HG03575 (cell line): Measurements from ENCODE around the gene TP53TG5.

Experiments
- ATAC-seq: cut with Tn5 transposase; IDR thresholded peaks from one replicate; pipeline ENCODE4 v1.9.1; 2021; ENCODE audit not compliant: unreplicated experiment, insufficient number of reproducible peaks, low FRiP score; ENCODE audit errors: extremely low read depth

Gene TP53TG5

DNA sequence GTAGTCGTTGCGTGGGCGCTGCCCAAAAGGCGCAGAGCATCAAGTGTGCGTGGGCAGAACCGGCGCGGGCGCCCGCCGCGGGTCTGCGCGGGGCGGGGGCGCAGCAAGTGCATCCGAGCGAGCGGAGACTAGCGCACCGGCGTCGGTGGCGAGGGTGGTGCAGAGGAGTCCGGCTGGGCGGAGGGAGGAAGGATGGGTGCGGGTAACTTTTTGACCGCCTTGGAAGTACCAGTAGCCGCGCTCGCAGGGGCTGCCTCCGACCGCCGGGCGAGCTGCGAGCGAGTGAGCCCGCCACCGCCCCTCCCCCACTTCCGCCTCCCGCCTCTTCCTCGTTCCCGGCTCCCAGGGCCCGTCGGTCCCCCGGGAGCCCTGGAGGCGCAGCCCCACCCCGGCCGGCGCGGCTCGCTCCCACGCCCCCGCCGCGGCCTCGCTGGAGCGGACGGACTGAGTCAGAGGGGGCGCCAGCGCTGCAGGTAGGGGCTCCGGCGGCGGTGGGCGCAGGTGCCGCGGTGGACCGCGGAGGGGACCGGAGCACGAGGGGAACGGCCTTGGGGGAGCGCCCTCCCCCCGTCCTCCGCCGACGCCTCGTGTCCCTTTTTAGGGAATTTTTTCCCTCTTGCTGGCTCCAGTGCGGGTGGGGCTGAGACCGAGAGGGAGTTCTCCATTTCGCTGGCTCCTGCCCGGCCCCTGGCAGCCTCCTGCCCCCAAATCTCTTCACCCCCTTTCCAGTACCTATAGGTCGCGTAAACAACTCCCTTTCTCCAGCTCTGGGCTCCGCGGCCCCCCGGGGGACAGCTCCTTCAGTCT is 28.3 kb upstream of the TP53TG5 start:
- no peak for ATAC-seq

GRCh38 chr20:45405571-45406259 is 27.6 kb upstream of the TP53TG5 start:
- ATAC-seq: no peak

GRCh38 chr20:45404438-45404837 is 26.3 kb upstream of the TP53TG5 start:
- ATAC-seq: no peak

DNA sequence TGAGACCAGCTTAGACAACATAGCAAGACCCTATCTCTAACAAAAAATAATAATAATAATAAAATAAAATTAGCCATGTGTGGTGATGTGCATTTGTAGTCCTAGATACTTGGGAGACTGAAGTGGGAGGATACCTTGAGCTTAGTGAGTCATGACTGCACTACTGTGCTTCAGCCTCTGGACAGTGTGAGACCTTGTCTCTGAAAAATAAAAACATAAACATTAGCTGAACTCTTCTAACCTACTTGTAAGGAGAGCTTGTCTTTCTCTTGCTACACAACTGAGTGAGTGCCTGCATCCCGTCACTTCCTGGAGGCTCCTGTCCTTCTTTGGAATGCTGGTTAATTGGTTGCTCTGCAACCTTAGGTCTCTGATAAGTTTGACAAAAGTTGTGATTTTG is 24.8 kb upstream of the TP53TG5 start:
- no peak for ATAC-seq

- no peak for ATAC-seq
Measured at GRCh38 chr20:45400346-45401031, 22.4 kb upstream of the TP53TG5 start.

GRCh38 chr20:45399018-45399417 is 20.9 kb upstream of the TP53TG5 start:
- no peak for ATAC-seq

DNA sequence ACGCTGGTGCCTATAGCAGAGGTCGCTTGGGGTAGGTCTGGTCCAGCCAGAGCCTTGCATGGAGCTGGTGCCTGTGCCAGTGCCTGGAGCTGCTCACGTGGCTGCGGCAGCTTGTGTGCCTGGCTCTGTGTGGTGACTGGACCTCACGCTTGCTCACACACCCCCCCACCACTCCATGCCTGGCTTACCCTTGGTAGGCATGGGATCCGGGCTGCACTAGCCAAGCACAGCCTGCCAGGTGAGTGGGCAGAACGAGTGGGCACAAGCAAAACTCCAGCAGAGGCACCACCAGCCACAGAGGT is 16.9 kb upstream of the TP53TG5 start:
- ATAC-seq: no peak

GRCh38 chr20:45394221-45395113 is 16.3 kb upstream of the TP53TG5 start:
- ATAC-seq: no peak

DNA sequence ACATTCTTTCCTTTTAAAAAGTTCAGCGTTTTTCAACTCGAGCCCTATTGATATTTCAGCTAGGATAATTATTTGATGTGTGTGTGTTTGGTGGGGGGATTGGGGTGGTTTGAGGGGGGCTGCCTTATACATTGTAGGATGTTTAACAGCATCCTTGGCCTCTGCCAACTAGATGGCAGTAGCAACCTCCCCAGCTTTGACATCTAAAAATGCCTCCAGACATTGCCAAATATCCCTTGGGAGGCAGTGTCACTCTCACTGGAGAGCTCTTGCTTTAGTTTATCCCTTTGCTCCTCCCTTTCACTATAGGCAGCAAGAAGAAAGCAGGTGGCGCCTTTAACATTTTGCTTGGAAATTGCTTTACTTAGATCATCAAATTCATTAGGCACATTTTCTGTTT is 14.6 kb upstream of the TP53TG5 start:
- no peak for ATAC-seq

GRCh38 chr20:45391559-45391958 is 13.4 kb upstream of the TP53TG5 start:
- no peak for ATAC-seq

- ATAC-seq: no peak
Measured at GRCh38 chr20:45390931-45391330, 12.8 kb upstream of the TP53TG5 start.

DNA sequence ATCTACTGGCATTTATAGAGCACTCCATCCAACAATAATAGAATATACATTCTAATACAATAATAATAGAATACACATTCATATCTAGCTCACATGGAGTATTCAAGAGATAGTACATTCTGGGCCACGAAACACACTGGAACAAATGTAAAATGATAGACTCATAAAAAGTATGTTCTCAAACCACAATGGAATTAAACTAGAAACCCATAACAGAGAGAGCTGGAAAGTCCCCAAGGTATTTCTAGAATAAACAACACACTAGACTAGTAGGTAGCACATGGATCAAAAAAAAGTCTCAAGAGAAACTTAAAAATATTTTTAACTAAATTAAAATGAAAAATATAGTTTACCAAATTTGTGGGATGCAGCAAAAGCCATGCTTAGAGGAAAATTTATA is 9.1 kb upstream of the TP53TG5 start:
- ATAC-seq: no peak

DNA sequence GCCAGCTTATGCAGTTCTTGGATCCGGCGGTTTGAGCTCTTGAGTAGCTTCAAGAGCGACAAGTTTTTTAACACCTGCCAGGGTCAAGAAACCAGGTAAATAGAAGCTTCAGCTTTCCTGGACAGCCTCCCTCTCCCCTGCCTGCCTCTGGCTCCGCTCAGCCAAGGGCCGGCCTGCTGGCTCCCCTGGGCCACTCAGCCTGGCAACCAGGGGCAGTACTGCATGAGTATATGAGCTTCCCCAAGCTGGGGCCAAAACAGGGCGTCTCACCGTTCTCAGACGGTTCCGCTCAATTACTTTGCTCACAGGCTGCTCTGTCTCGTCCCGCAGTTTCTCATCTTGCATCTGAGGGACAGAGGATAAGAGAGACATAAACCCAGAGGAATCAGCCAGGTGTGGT is 856 bp downstream of the TP53TG5 start:
- no peak for ATAC-seq

DNA sequence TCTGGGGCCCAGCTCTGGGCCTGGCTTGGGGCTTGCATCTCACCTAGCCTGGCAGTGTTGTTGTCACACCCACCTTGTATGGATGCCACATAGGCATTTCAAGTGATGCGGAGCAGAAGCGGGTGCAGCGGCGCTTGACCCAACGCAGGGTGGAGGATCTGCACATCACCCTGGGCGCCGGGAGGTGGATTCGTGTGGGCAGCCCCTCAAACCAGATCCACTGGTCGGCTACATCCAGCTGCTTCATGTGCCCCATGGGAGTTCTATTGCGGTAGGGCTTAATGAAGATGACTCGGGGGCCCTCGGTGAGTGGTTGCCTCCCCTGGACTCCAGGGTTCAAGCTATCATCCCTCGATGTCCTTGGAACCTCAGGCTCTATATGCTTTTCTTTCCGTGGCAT is 3.2 kb downstream of the TP53TG5 start:
- no peak for ATAC-seq

DNA sequence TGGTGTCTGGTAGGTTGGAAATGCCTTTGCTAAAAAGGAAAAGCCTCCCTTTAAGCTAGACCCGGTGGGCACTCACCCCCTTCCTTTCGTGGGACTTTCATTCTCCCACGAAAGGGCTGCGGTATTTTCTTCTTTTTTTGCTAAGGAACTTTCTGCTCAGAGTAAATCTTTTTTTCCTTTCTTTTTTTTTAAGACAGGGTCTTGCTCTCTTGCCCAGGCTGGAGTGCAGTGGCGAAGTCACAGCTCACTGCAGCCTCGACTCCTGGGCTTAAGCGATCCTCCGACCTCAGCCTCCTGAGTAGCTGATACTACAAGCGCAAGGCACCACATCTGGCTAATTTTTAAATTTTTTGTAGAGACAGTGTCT is 4.0 kb downstream of the TP53TG5 start:
- ATAC-seq: no peak

- no peak for ATAC-seq
Measured at GRCh38 chr20:45373353-45374100, 4.6 kb downstream of the TP53TG5 start.

DNA sequence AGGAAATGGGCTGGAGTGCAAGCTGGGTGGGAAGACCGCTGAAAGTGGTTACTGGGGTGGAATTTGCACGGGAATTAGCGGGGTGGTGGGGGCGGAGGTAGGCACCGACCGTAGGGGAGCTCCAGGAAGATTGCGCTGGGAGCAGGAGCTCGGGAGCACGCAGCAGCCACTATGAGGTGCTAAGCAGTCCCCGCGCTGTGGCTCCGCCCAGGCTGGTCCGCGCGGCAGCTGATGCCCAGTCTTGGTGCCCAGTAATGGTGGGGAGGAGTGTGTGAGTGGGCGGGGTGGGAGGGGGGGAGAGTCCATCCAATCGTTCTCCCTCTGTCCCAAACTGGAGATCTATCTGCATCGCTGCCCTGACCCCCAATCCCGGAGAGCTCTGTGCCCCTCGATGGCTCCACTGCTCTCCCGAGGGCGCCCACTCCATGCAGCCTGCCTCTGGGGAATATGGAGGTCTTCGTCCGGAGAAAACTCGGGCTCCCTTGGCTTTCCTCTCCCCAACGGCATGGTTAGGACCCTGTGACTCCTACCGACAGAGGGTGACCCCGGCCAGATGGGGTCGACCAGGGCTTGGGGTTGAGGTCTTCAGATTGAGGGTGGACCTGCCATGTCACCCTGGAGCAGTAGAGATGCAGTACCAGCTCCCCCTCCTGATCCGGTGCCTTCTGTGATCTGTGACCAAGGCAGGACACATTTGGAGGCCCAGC is 5.3 kb downstream of the TP53TG5 start:
- no peak for ATAC-seq

- no peak for ATAC-seq
Measured at GRCh38 chr20:45372241-45372640, 5.9 kb downstream of the TP53TG5 start.
